ENCODE measurements around the gene MAPK11.

MAPK11 gene

DNA sequence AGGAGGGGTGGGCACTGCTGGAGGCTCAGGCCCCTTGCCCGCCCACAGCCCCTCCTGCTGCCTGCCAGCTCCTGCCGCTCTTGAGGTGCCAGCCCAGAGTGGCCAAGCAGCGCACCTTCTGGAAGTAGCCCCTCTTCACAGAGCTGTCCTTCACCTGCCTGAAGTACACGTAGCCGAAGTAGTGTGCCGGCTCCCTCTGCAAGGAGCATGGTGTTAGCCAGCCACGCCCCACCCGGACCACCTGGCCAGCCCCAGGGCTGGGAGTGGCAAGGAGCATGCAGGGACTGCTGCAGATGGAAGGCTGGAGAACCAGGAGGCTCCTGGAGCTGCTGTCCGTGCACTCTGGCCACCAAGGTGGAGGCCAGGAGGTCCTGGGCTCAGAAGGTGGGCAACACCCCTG, 47.0 kb upstream of the MAPK11 start:
- H3K4me3 ChIP-seq (ENCODE audit: low read depth, low read length): no peak overlapping the region
- no peak for DNase-seq
- TF ChIP-seq, protein P1, sequence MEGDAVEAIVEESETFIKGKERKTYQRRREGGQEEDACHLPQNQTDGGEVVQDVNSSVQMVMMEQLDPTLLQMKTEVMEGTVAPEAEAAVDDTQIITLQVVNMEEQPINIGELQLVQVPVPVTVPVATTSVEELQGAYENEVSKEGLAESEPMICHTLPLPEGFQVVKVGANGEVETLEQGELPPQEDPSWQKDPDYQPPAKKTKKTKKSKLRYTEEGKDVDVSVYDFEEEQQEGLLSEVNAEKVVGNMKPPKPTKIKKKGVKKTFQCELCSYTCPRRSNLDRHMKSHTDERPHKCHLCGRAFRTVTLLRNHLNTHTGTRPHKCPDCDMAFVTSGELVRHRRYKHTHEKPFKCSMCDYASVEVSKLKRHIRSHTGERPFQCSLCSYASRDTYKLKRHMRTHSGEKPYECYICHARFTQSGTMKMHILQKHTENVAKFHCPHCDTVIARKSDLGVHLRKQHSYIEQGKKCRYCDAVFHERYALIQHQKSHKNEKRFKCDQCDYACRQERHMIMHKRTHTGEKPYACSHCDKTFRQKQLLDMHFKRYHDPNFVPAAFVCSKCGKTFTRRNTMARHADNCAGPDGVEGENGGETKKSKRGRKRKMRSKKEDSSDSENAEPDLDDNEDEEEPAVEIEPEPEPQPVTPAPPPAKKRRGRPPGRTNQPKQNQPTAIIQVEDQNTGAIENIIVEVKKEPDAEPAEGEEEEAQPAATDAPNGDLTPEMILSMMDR (IDR thresholded peaks at IDR 0.05; ENCODE audit: low read depth, low read length, missing control alignments): no peak
- H3K27ac ChIP-seq: no peak overlapping the region
- H3K36me3 ChIP-seq (replicated peaks): no peaks in the 10 kb centered on the region
- in situ Hi-C loops (cut with HindIII; ENCODE audit: low pct_ligation_motif_present, low sequenced_read_pairs): no loop called here
- no peaks in the 10 kb centered on the region for H3K27me3 ChIP-seq (replicated peaks)

DNA sequence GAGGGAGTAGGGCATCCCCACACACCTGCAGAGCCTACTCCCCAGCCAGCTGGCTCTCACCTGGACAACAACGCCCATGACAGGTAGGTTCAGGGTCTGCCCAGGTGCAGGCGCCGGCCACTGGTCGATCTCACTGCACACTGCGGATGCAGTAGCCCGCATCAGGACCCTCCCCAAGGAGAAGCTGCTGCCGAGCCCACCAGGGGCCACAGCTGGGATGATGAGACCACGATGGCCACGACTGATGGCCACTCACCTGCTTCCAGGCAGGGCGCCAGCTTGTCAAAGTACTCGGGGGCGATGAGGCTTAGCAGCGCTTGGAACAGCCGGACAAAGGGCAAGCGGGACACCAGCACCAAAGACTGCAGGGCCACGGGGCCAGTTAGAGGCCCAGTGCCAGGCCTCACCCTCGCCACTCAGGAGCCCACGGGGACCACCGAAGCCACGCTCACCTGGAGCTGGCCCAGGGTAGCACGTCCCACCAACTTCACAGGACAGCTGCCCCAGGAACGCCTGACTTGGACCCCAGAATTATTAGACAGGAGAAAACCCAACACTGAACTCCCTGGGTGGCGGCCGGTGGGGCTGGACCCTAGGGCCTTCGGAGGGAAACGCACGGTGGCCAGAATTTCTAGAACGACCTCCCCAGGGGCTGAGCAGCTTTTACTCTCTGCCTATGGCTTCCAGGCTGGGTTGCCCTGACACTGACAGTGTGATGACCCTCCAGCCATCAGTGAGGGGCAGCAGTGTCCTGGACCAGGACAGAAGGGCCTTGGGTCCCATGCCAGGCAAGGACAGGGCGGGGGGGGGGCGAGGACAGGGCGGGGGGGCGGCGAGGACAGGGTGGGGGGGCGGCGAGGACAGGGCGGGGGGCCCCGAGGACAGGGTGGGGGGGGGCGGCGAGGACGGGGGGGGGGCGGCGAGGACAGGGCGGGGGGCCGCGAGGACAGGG, 46.2 kb upstream of the MAPK11 start:
- no peak overlapping the region for H3K4me3 ChIP-seq (ENCODE audit: low read depth, low read length)
- DNase-seq: no peak
- TF ChIP-seq, protein P1 (IDR thresholded peaks at IDR 0.05; ENCODE audit: low read depth, low read length, missing control alignments): no peak
- no peaks in the 10 kb centered on the region for H3K27me3 ChIP-seq (replicated peaks)
- in situ Hi-C loops (cut with HindIII; ENCODE audit: low pct_ligation_motif_present, low sequenced_read_pairs): no loop called here
- no peaks in the 10 kb centered on the region for H3K36me3 ChIP-seq (replicated peaks)
- H3K27ac ChIP-seq: no peak overlapping the region

DNA sequence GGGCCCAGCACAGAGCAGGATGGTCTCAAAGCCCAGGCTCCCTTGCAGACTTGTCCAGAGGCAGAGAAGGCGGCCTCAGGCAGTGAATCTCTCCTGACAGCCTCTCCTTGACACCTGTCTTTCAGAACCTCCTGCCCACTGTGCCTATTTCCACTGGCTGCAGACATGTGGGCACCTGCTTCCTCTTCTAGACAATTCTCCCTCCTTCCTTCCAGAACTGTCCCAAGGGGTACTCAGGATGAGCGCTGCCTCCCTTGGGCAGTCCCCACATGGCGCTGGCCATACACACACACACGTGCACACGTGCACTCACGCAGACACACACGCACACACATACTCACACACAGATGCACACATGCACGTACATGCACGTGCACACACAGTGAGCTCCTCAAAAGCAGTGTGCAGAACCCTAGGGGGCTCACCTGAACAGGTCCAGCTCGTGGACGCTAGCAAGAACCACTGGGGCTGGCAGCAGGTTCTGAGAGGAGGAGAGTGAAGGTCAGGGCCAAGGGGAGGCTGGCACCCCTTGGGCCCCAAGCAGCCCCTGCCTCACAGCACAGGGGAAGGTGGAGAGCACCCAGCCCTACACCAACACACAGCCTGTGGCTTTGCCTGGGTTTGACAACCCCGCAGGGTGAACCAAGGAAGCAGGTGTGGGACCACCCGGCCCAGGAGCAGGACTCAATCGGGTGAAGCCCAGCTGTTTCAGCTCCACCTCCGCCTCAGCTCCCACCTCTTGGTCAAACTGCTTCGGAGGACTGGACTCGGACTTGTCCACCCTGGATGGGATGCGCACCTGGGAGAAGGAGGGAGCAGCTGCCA, 45.3 kb upstream of the MAPK11 start:
- Histone ChIP-seq H3K36me3 (replicated peaks) (no peaks in the 10 kb centered on the region), H3K27me3 (replicated peaks) (no peaks in the 10 kb centered on the region), H3K4me3 (ENCODE audit: low read depth, low read length) (no peak overlapping the region), H3K27ac (no peak overlapping the region)
- DNase-seq: no peak
- in situ Hi-C loops (cut with HindIII; ENCODE audit: low pct_ligation_motif_present, low sequenced_read_pairs): no loop called here
- TF ChIP-seq, protein P1 (IDR thresholded peaks at IDR 0.05; ENCODE audit: low read depth, low read length, missing control alignments): no peak

DNA sequence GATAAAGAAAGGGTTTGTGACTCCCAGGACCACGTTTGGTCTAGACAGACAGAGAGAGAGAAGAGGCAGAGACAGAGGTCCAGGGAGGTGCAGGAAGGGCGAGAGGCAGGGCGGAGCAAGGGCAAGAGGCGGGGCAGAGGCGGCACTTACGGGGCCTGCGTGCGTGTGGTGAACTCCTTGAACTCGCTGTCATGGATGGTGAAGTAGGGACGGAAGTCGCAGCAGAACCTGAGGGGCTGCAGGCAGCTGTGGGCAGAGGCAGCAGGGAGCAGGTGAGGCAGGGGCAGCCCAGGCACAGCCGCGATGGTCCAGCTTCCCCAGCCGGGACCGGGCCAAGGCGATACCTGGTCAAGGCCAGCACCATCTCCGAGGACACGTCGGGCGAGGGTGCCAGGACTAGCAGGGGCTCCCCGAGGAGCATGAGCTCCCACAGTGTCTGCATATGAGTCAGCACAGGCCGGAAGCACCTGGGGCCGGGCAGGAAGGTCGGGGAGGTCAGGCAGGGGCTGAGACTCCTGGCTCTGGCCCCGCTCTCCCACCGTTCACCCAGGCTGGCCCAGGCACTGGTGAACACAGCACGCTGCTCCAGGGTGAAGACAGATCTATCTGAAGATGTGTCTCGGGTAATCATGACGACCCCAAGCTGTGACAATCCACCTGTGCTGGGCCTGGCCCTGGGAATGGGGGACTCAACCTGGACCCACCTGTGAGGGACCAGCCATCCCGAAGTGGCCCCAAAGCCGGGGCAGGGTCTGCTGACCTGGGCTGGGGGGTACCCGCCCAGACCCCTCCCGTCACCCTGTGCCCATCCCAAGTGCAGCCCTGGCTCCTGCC, 44.5 kb upstream of the MAPK11 start:
- Histone ChIP-seq H3K27ac (no peak overlapping the region), H3K4me3 (ENCODE audit: low read depth, low read length) (no peak overlapping the region), H3K27me3 (replicated peaks) (no peaks in the 10 kb centered on the region), H3K36me3 (replicated peaks) (no peaks in the 10 kb centered on the region)
- TF ChIP-seq, protein P1 (IDR thresholded peaks at IDR 0.05; ENCODE audit: low read depth, low read length, missing control alignments): no peak
- no peak for DNase-seq
- in situ Hi-C loops (cut with HindIII; ENCODE audit: low pct_ligation_motif_present, low sequenced_read_pairs): no loop called here

DNA sequence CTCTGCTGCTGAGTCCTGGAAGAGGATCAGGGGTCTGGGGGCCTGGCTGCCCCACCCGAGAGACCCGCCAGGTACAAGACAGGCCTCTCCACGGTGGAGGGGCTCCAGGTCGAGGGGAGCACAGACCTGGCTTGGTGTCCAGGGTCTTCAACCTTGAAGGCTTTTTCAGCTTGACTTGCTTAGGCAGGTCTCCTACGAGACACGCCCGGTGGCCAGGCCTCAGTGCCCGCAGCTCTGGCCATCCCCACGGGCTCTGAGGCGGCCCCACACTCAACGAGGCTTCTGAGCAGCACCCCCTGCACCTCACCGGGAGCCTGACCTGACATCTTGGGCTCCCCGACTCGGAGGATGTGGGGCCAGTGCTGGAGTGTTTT, 43.9 kb upstream of the MAPK11 start:
- H3K4me3 ChIP-seq (ENCODE audit: low read depth, low read length): no peak overlapping the region
- DNase-seq: no peak
- H3K27me3 ChIP-seq (replicated peaks): no peaks in the 10 kb centered on the region
- no peaks in the 10 kb centered on the region for H3K36me3 ChIP-seq (replicated peaks)
- in situ Hi-C loops (cut with HindIII; ENCODE audit: low pct_ligation_motif_present, low sequenced_read_pairs): no loop called here
- H3K27ac ChIP-seq: no peak overlapping the region
- TF ChIP-seq, protein P1 (IDR thresholded peaks at IDR 0.05; ENCODE audit: low read depth, low read length, missing control alignments): no peak

Measured in brain microvascular endothelial cell (primary cell).